Subcutaneous abdominal adipose tissue (tissue), 5 donors: Measurements from ENCODE around the gene MIEF1.

Source experiments
- H3K27ac ChIP-seq: one replicate; pipeline ENCODE4 v1.7.0; 2013; ENCODE audit warnings: low read depth, mild to moderate bottlenecking, inconsistent platforms, low read length, moderate library complexity
- H3K27me3 ChIP-seq, 5 donors: one replicate each; pipeline ENCODE4 v1.7.0; 2013; ENCODE audit warnings: low read length in 5 of 5, inconsistent platforms in 1 of 5; ENCODE audit not compliant: control insufficient read depth in 5 of 5, insufficient read depth in 4 of 5
- H3K36me3 ChIP-seq, 5 donors: one replicate each; pipeline ENCODE4 v1.7.0; 2013; ENCODE audit warnings: low read length in 5 of 5; ENCODE audit not compliant: control insufficient read depth in 5 of 5, insufficient read depth in 5 of 5
- H3K4me1 ChIP-seq, 5 donors: one replicate each; pipeline ENCODE4 v1.7.0; 2013; ENCODE audit warnings: low read length in 5 of 5, mild to moderate bottlenecking in 3 of 5, moderate library complexity in 1 of 5; ENCODE audit not compliant: control insufficient read depth in 5 of 5, insufficient read depth in 5 of 5
- H3K4me3 ChIP-seq, 5 donors: one replicate each; pipeline ENCODE4 v1.7.0; 2013; ENCODE audit warnings: low read length in 5 of 5, low read depth in 1 of 5
- H3K9ac ChIP-seq, 5 donors: one replicate each; pipeline ENCODE4 v1.7.0; 2013; ENCODE audit warnings: low read length in 5 of 5, mild to moderate bottlenecking in 4 of 5, moderate library complexity in 3 of 5
- H3K9me3 ChIP-seq, 5 donors: one replicate each; pipeline ENCODE4 v1.7.0; 2013; ENCODE audit warnings: low read length in 5 of 5; ENCODE audit not compliant: control insufficient read depth in 5 of 5
- donor health status: healthy.
- donor health status: healthy.
- donor health status: healthy.
- donor health status: healthy.
- donor health status: healthy.

The MIEF1 gene

GRCh38 chr22:39534591-39535356 is 32.7 kb downstream of the MIEF1 start:
- H3K9ac ChIP-seq, result peak overlapping the region in 1 of 5 donors; percentile 42
- H3K4me3 ChIP-seq, result peak overlapping the region in 3 of 5 donors; percentile 11 to 32 (median 20)
- H3K27ac ChIP-seq, result no peak overlapping the region
- peaks cover 8 to 39% (median 35%) of the 10 kb centered on the region in 5 donors for H3K4me1 ChIP-seq
- no peaks in the 10 kb centered on the region for H3K9me3 ChIP-seq
- H3K36me3 ChIP-seq, result peaks cover 0 to 10% (median 2%) of the 10 kb centered on the region in 5 donors
- H3K27me3 ChIP-seq, result no peaks in the 10 kb centered on the region

- Histone ChIP-seq H3K9me3 (no peaks in the 10 kb centered on the region), H3K27me3 (no peaks in the 10 kb centered on the region), H3K4me3 (no peak overlapping the region), H3K4me1 (peaks cover 8 to 34% (median 30%) of the 10 kb centered on the region in 5 donors), H3K9ac (no peak overlapping the region), H3K27ac (no peak overlapping the region), H3K36me3 (peaks cover 0 to 5% (median 0%) of the 10 kb centered on the region in 5 donors)
These were observed 33.3 kb downstream of the MIEF1 start for GRCh38 chr22:39535357-39535725.

- H3K9me3 ChIP-seq, result no peaks in the 10 kb centered on the region
- H3K27ac ChIP-seq, result no peak overlapping the region
- H3K4me3 ChIP-seq, result no peak overlapping the region
- no peaks in the 10 kb centered on the region for H3K27me3 ChIP-seq
- no peak overlapping the region for H3K9ac ChIP-seq
- peaks cover 0 to 2% (median 0%) of the 10 kb centered on the region in 5 donors for H3K36me3 ChIP-seq
- peaks cover 8 to 28% (median 24%) of the 10 kb centered on the region in 5 donors for H3K4me1 ChIP-seq
These were observed 33.9 kb downstream of the MIEF1 start for GRCh38 chr22:39535831-39536449.

- Histone ChIP-seq H3K9me3 (no peaks in the 10 kb centered on the region), H3K27me3 (no peaks in the 10 kb centered on the region), H3K4me3 (no peak overlapping the region), H3K27ac (no peak overlapping the region), H3K9ac (no peak overlapping the region), H3K4me1 (peaks cover 5 to 20% (median 16%) of the 10 kb centered on the region in 5 donors), H3K36me3 (no peaks in the 10 kb centered on the region)
These were observed 34.6 kb downstream of the MIEF1 start for GRCh38 chr22:39536711-39537110.

GRCh38 chr22:39537975-39538374 is 35.9 kb downstream of the MIEF1 start:
- H3K4me3 ChIP-seq, result no peak overlapping the region
- no peak overlapping the region for H3K27ac ChIP-seq
- peaks cover 2 to 11% (median 7%) of the 10 kb centered on the region in 5 donors for H3K4me1 ChIP-seq
- no peak overlapping the region for H3K9ac ChIP-seq
- H3K9me3 ChIP-seq, result no peaks in the 10 kb centered on the region
- H3K27me3 ChIP-seq, result peaks cover 0 to 4% (median 2%) of the 10 kb centered on the region in 5 donors
- H3K36me3 ChIP-seq, result no peaks in the 10 kb centered on the region

- no peak overlapping the region for H3K9ac ChIP-seq
- no peak overlapping the region for H3K4me3 ChIP-seq
- no peak overlapping the region for H3K27ac ChIP-seq
- peaks cover 13 to 31% (median 26%) of the 10 kb centered on the region in 5 donors for H3K27me3 ChIP-seq
- H3K4me1 ChIP-seq, result peaks cover 0 to 1% (median 0%) of the 10 kb centered on the region in 5 donors
- no peaks in the 10 kb centered on the region for H3K9me3 ChIP-seq
- H3K36me3 ChIP-seq, result no peaks in the 10 kb centered on the region
These were observed 41.0 kb downstream of the MIEF1 start for GRCh38 chr22:39543095-39543494.

GRCh38 chr22:39545386-39546365 is 43.6 kb downstream of the MIEF1 start:
- H3K4me3 ChIP-seq, result no peak overlapping the region
- H3K9ac ChIP-seq, result no peak overlapping the region
- H3K36me3 ChIP-seq, result no peaks in the 10 kb centered on the region
- peaks cover 0 to 1% (median 0%) of the 10 kb centered on the region in 5 donors for H3K4me1 ChIP-seq
- no peak overlapping the region for H3K27ac ChIP-seq
- H3K9me3 ChIP-seq, result no peaks in the 10 kb centered on the region
- H3K27me3 ChIP-seq, result peaks cover 13 to 44% (median 39%) of the 10 kb centered on the region in 5 donors

- H3K4me1 ChIP-seq, result peaks cover 0 to 1% (median 0%) of the 10 kb centered on the region in 5 donors
- no peaks in the 10 kb centered on the region for H3K36me3 ChIP-seq
- no peak overlapping the region for H3K27ac ChIP-seq
- H3K4me3 ChIP-seq, result no peak overlapping the region
- H3K9me3 ChIP-seq, result no peaks in the 10 kb centered on the region
- H3K9ac ChIP-seq, result no peak overlapping the region
- H3K27me3 ChIP-seq, result peaks cover 15 to 51% (median 39%) of the 10 kb centered on the region in 5 donors
These were observed 44.9 kb downstream of the MIEF1 start for GRCh38 chr22:39546889-39547586.

GRCh38 chr22:39547587-39547947 is 45.5 kb downstream of the MIEF1 start:
- peaks cover 15 to 51% (median 42%) of the 10 kb centered on the region in 5 donors for H3K27me3 ChIP-seq
- H3K9ac ChIP-seq, result no peak overlapping the region
- no peaks in the 10 kb centered on the region for H3K36me3 ChIP-seq
- no peaks in the 10 kb centered on the region for H3K9me3 ChIP-seq
- no peak overlapping the region for H3K4me3 ChIP-seq
- peaks cover 0 to 1% (median 0%) of the 10 kb centered on the region in 5 donors for H3K4me1 ChIP-seq
- H3K27ac ChIP-seq, result no peak overlapping the region
